ENCODE results near the gene SPTB.

- no peak for TF ChIP-seq CTCF (IDR thresholded peaks at IDR 0.05; ENCODE audit: low read depth, low read length)
- no peak for TF ChIP-seq EZH2phosphoT487 (IDR thresholded peaks at IDR 0.05; ENCODE audit: low read depth)
Measured at GRCh38 chr14:64856529-64857445, 22.9 kb downstream of the SPTB start.
